PFSK-1 (cell line): ENCODE measurements around the gene GRM1.

Experiments
- FOXP2 ChIP-seq: optimal IDR thresholded peaks from 2 replicates; pipeline ENCODE3; 2011; ENCODE audit warnings: borderline replicate concordance, control low read depth, inconsistent platforms; ENCODE audit not compliant: insufficient read depth; ENCODE audit errors: extremely low read length, extremely low read depth
- POLR2AphosphoS5 ChIP-seq: IDR thresholded peaks from 2 replicates; pipeline ENCODE4 v1.6.1; 2012; ENCODE audit warnings: low read depth, mild to moderate bottlenecking, control low read depth, low read length, moderate library complexity
- SIN3A ChIP-seq: IDR thresholded peaks from 2 replicates; pipeline ENCODE4 v1.6.1; 2012; ENCODE audit warnings: mild to moderate bottlenecking, low read length, moderate library complexity, borderline replicate concordance; ENCODE audit not compliant: insufficient read depth
- TAF1 ChIP-seq: IDR thresholded peaks from 2 replicates; pipeline ENCODE4 v1.6.1; 2012; ENCODE audit warnings: low read length, control low read depth, borderline replicate concordance; ENCODE audit not compliant: insufficient read depth
- TF ChIP-seq, protein P1 (sequence below), 2 experiments: IDR thresholded peaks; 2 replicates each; pipeline versions ENCODE4 v1.6.1 to v1.8.0; 2011 to 2012; ENCODE audit warnings: low read depth in 2 of 2, low read length in 2 of 2, control low read depth in 1 of 2, inconsistent platforms in 1 of 2, mild to moderate bottlenecking in 1 of 2, moderate library complexity in 1 of 2; ENCODE audit not compliant: insufficient read depth in 1 of 2

The GRM1 gene

DNA sequence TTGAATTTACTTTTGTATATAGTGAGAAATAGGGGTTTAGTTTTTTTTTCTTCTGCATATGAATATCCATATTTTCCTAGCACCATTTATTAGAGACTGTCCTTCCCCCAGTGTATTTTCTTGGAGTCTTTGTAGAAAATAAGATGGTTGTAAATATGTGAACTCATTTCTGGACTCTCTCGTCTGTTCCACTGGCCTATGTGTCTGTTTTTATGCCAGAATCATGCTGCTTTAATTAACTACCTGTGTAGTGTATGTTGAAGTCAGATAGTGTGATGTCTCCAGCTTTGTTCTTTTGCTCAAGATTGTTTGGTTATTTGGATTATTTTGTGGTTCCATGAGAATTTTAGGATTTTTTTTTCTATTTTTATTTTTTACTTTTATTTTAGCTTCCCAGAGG lies 338.2 kb downstream of the GRM1 start:
- TF ChIP-seq, protein P1, sequence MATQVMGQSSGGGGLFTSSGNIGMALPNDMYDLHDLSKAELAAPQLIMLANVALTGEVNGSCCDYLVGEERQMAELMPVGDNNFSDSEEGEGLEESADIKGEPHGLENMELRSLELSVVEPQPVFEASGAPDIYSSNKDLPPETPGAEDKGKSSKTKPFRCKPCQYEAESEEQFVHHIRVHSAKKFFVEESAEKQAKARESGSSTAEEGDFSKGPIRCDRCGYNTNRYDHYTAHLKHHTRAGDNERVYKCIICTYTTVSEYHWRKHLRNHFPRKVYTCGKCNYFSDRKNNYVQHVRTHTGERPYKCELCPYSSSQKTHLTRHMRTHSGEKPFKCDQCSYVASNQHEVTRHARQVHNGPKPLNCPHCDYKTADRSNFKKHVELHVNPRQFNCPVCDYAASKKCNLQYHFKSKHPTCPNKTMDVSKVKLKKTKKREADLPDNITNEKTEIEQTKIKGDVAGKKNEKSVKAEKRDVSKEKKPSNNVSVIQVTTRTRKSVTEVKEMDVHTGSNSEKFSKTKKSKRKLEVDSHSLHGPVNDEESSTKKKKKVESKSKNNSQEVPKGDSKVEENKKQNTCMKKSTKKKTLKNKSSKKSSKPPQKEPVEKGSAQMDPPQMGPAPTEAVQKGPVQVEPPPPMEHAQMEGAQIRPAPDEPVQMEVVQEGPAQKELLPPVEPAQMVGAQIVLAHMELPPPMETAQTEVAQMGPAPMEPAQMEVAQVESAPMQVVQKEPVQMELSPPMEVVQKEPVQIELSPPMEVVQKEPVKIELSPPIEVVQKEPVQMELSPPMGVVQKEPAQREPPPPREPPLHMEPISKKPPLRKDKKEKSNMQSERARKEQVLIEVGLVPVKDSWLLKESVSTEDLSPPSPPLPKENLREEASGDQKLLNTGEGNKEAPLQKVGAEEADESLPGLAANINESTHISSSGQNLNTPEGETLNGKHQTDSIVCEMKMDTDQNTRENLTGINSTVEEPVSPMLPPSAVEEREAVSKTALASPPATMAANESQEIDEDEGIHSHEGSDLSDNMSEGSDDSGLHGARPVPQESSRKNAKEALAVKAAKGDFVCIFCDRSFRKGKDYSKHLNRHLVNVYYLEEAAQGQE (IDR thresholded peaks at IDR 0.05; ENCODE audit: insufficient read depth in 1 of 2, low read depth in 2 of 2, low read length in 2 of 2), result no peak
- TF ChIP-seq POLR2AphosphoS5, result no peak

DNA sequence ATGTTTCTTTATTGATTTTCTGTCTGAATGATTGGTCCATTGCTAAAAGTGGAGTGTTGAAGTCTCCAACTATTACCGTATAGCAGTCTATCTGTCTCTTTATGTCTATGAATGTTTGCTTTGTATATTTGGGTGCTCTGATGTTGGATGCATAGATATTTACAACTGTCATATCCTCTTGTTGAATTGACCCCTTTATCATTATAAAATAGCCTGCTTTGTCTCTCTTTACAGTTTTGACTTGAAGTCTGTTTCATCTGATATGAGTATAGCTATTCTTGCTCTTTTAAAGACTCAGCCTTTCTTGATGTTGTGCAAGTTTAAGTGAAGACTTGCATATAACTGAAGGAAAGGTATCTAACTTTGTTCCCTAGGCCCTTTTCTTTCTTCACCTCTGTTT lies 341.0 kb downstream of the GRM1 start:
- TF ChIP-seq SIN3A, result no peak

- no peak for TF ChIP-seq POLR2AphosphoS5
- no peak for TF ChIP-seq TAF1
- TF ChIP-seq, protein P1 (IDR thresholded peaks at IDR 0.05; ENCODE audit: insufficient read depth in 1 of 2, low read depth in 2 of 2, low read length in 2 of 2), result no peak
- TF ChIP-seq SIN3A, result no peak
- no peak for TF ChIP-seq FOXP2
Observed at GRCh38 chr6:146381486-146381885, 352.6 kb downstream of the GRM1 start.

DNA sequence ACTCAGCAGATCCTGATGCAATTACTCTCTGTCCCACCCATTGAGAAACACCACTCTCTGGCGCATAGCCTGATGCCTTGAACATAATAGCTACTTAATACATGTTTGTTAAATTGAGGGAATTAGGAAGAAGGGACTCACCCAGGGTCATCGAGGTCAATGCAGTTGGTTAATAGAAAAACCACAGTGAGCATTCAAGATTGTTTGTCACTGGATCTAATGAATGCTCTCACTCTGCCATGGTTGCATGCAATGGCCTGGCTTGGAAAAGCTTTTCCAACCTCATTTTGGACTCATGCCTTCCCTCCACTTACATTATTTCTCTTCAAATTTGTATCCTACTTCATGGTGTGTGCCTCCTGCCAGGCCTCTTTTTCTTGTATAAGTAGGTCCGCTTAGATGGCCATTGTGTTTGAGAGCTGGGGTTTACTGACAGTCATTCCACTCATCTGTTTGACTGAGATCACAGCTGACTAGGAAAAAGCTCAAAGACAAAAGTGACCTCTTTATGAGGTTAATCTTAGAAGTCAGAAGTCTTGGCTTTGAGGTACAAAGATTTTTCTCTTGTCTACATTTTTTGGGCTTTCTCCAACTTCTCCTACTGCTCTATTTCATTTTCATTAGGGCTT lies 360.0 kb downstream of the GRM1 start:
- TF ChIP-seq FOXP2 (no peak), TAF1 (no peak), POLR2AphosphoS5 (no peak), SIN3A (no peak)
- TF ChIP-seq, protein P1 (IDR thresholded peaks at IDR 0.05; ENCODE audit: insufficient read depth in 1 of 2, low read depth in 2 of 2, low read length in 2 of 2), result no peak

GRCh38 chr6:146389740-146390139 lies 360.9 kb downstream of the GRM1 start:
- no peak for TF ChIP-seq SIN3A
- no peak for TF ChIP-seq POLR2AphosphoS5
- no peak for TF ChIP-seq FOXP2
- no peak for TF ChIP-seq TAF1
- TF ChIP-seq, protein P1 (IDR thresholded peaks at IDR 0.05; ENCODE audit: insufficient read depth in 1 of 2, low read depth in 2 of 2, low read length in 2 of 2), result no peak
